HG03565 (cell line): ENCODE results near the gene HHATL.

ENCODE experiments used
- ATAC-seq: cut with Tn5 transposase; IDR thresholded peaks from one replicate; pipeline ENCODE4 v1.9.1; 2021; ENCODE audit warnings: mild to moderate bottlenecking, moderate library complexity; ENCODE audit not compliant: unreplicated experiment

Gene HHATL

GRCh38 chr3:42702066-42702951 is at the start of gene HHATL:
Gene HHATL, minus strand, starts transcription at chr3:42702798. Its CDS starts 1,972 bp downstream, at chr3:42700826.
- ATAC-seq = no peak

- no peak for ATAC-seq
Observed at GRCh38 chr3:42751609-42752008, 49.0 kb upstream of the HHATL start.

GRCh38 chr3:42750834-42751233 is 48.2 kb upstream of the HHATL start:
- no peak for ATAC-seq

GRCh38 chr3:42749753-42750231 is 47.2 kb upstream of the HHATL start:
- no peak for ATAC-seq

GRCh38 chr3:42749025-42749752 is 46.6 kb upstream of the HHATL start:
- ATAC-seq = no peak

DNA sequence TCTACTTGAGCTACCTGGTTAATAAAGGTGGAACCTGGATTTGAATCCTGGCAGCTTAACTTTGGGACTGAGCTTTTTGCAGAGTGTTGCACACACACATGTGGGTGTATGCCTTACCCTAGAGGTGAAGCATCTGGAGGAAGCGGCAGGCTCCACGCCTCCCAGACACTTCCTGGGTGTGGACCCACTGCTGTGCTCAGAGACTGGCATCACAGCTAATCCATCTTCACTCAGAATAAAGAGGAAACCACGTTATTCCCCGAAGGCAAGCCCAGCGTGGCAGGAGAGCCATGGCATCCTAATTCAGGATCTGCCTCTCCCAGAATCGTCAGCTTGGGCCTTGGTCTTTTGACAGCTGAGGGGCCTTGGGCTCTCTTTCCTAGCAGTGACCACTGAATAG is 45.0 kb upstream of the HHATL start:
- ATAC-seq = no peak

GRCh38 chr3:42746455-42747450 is 44.2 kb upstream of the HHATL start:
- ATAC-seq = no peak

DNA sequence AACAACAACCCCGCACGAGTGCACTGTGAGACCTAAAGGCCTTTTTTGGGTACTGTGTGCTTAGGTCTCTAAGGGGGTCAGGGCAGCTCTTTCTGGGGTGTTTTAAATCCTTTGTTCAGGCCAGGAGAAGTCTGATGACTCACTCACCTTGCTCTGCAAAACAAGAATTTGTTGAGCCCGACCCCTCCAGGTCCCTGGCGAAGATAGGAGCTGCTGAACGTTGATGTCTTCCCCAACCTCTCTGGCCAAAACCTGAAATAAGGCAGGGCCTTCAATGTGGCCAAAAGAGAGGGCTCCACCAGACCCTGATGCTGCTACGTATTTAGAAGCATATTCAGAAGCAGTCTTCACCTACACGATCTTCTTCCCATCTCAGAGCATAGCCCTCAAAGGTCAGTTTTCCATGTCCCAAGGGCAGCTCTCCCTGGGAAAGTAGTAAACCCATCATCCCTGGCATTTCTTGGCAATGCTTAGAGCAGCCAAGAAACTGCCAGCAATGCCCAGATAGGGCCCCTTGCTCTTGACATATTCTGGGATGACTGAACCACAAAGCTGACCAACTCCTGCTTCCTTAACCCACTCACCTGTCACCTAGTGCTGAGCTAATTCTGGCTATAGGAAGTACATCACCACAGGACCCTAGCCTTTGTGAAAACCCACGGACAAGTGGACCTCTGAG is 43.3 kb upstream of the HHATL start:
- no peak for ATAC-seq

GRCh38 chr3:42745291-42745745 is 42.7 kb upstream of the HHATL start:
- ATAC-seq = no peak

GRCh38 chr3:42743204-42743995 is 40.8 kb upstream of the HHATL start:
- ATAC-seq = no peak

DNA sequence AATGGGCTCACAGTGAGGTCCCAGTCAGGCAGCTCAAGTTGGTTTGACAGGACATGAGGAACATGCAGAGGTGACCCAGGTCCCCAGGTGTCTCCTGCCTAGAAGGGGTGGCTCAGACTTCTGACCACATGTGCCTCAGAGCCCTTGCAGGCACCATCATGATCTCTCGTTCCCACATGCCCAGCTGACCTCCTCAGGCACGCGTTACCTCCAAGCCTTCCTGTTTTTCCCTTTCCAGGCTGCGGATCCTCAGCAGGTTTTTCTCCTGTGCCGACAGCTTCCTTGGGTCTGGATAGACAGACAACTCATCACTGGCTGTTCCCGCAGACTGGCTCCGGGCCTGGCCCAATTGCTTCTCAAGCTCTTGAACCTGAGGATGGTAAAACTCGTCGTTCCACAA is 40.1 kb upstream of the HHATL start:
- ATAC-seq = no peak

DNA sequence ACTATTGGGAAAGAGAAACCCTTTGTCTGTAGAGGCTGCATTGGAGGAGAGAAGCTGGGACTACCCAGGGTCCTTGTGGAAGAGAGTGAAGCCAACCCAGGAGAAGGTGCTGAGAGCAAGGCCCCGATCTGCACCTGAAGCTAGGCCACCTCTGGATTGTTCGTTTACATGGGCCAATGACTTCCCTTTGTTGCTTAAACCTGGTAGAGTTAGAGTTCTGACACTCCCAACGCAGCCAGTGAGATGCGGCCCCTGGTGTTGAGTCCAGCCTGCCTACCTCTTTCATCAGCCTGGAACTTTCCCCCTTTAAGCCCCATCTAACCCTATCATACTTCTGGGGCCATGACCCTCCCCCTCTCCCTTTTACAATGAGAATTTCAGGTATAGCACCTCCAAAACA is 39.7 kb upstream of the HHATL start:
- ATAC-seq = no peak

- ATAC-seq = no peak
Observed at GRCh38 chr3:42741796-42742195, 39.2 kb upstream of the HHATL start.

DNA sequence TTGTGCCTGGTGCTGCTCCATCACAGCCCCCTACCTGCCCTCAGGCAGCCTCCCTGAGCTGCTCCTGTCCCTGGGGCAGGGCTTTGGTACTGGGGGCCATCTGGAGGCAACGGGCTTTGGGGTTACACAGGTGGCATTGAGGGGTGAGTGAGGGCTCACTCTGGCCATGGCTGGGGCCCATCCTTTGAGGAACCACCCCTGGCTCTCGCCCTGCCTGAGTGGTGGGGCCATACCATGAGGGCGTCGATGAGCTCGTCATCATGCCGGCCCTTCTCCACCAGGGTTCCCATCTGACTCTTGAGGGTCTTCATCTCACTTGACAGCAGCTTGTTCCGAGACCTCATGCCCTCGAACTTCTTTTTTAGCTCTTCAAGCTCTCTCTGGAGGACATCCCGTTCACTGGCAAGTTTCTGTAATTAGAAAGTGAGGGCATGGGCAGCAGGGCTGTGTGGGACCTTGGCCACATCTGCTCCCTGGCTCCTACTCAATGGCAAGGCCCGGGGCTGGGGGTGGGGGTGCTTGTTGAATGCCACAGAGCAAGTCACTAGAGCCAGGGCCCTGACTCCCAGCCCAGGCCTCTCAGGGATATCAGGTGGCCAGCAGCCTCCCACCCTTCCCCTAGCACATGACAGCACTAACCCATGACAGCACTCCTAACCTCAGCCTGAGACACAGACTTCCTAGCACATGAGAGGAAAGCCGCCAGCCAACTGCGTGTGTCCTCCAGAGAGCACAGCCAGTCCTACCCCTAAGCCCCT is 37.0 kb upstream of the HHATL start:
- ATAC-seq = no peak

DNA sequence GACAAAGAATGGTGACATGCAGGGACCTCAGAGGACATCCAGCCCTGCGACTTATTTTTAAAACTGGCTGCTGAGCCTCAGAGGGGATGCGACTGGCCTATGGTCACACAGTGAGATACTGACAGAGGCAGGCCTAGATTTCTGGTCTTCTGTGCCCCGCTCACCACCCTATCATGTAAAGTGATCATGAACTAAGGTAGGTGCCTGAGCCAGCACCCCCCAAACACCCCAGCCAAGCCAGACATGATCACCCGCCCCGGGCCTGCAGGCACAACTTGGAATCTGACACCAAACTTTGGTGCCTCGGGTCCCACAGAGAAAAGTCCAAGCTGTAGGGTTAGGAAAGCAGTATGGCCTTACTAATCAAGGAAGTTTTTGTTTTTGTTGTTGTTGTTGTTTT is 33.9 kb upstream of the HHATL start:
- no peak for ATAC-seq

- no peak for ATAC-seq
Observed at GRCh38 chr3:42736081-42736480, 33.5 kb upstream of the HHATL start.

DNA sequence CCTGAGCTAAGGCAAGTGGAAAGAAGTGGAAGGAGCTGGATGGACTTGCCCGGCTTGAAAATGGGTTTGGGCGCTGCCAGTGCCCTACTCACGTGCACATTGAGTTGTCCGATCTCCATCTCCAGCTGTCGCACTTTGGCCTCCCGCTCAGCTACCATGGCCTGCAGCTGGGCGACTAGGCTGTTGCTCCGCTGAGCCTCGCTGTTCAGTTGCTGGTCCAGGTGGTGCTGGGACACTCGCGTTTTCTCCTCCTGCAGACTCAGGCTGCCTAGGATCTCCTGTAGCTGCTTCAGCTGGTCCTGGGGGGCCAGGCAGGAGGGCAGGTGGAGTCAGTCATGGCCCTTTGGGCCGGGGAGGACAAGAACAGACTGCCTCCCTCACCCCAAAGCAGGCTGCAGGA is 33.0 kb upstream of the HHATL start:
- no peak for ATAC-seq

- ATAC-seq = no peak
Observed at GRCh38 chr3:42735019-42735418, 32.4 kb upstream of the HHATL start.
